Activated naive CD4-positive, alpha-beta T cell treated with anti-CD3 and anti-CD28 coated beads, Interleukin-2, amount 50 U/mL, for 24 hours (primary cell): ENCODE measurements around the gene KCNH1.
"Not testable (repeated sequence)": the region's sequence is repeated elsewhere in the genome, so short reads cannot be mapped to it uniquely, and the experiment has no call there.

ENCODE experiments used
- H3K27ac Mint-ChIP-seq: one replicate; pipeline ENCODE4 v1.8.0; 2021; ENCODE audit warnings: mild to moderate bottlenecking, mixed read lengths
- H3K27me3 Mint-ChIP-seq: one replicate; pipeline ENCODE4 v1.8.0; 2021; ENCODE audit warnings: mixed read lengths
- H3K36me3 Mint-ChIP-seq: one replicate; pipeline ENCODE4 v1.8.0; 2021; ENCODE audit warnings: mixed read lengths
- H3K4me1 Mint-ChIP-seq: one replicate; pipeline ENCODE4 v1.8.0; 2021; ENCODE audit warnings: mixed read lengths
- H3K4me3 Mint-ChIP-seq: one replicate; pipeline ENCODE4 v1.8.0; 2021; ENCODE audit warnings: mild to moderate bottlenecking, mixed read lengths
- H3K9me3 Mint-ChIP-seq: one replicate; pipeline ENCODE4 v1.8.0; 2021; ENCODE audit warnings: mixed read lengths

KCNH1 gene

DNA sequence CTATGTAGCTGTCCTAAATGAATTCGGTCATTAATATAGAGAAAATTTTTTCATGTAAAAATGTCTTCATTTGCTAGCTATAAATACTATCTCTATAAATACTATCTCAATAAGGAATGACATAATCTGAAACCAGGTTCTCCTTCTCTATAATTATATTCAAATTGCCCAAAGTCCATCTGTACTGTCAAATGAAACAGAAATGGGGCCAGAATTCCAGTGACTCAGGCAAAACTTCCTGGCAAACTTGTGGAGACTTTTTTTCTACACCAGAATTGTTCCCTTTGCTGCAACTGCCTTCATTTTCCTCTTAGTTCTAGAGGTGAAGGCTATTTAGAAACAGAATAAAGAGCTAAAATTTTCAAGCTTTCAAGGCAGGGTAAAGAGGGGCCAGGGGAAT is 152.5 kb downstream of the KCNH1 start:
- no peaks in the 10 kb centered on the region for H3K36me3 Mint-ChIP-seq
- H3K4me3 Mint-ChIP-seq: no peak overlapping the region
- H3K27ac Mint-ChIP-seq: no peak overlapping the region
- no peaks in the 10 kb centered on the region for H3K9me3 Mint-ChIP-seq
- no peaks in the 10 kb centered on the region for H3K4me1 Mint-ChIP-seq
- H3K27me3 Mint-ChIP-seq: peaks cover 2% of the 10 kb centered on the region

DNA sequence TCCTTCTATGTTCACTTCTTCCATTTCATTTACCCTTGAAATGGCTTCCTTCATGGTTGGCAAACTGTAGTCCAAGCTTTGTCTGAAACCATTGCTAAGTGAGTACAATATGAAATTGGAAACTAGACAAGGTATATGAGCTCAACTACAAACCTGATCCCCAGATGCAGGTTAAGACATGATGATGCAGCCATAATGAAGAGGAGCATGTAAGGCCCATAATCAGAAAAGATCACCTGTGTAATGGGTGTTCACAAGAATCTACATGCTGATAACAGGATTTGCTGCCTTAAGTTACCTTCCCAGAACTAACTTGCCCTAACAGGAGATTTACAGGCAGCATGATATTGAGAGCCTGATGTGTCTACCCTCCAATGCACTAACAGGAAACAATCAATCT is 153.9 kb downstream of the KCNH1 start:
- Mint-ChIP-seq H3K27me3 (peaks cover 6% of the 10 kb centered on the region), H3K36me3 (no peaks in the 10 kb centered on the region)

GRCh38 chr1:210978974-210979354 is 155.0 kb downstream of the KCNH1 start:
- H3K4me3 Mint-ChIP-seq: no peak overlapping the region

More for the DNA sequence above, 153.9 kb downstream of the KCNH1 start:
- H3K4me3 Mint-ChIP-seq: no peak overlapping the region
- H3K9me3 Mint-ChIP-seq: no peaks in the 10 kb centered on the region
- H3K27ac Mint-ChIP-seq: no peak overlapping the region
- H3K4me1 Mint-ChIP-seq: no peaks in the 10 kb centered on the region

DNA sequence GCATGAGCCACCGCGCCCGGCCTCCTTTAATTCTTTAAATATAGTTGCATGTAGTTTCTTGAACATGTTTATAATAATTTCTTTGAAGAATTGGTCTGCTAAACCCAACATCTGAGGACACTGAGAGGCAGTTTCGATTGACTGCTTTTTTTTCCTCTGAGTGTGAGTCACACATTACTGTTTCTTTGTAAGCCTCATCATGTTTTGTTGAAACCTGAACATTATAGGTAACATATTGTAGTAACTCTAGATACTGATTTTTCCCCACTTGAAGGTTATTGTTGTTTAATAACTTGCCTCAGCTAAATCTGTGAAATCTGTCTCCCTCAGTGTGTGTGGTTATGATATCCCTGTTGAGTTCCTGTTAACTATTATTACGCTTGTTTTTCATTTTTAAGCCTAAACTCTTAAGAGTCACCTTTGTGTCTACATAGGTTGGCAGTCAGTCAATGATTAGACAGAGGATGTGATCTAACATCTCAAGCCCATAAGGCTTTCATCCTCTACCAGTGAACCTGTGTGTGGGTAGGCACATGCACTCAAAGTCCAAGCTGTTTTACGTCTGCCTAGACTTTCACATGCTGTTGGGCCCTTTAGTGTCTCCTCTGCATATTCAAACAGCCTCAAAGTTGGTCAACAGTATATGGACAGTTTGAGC is 155.5 kb downstream of the KCNH1 start:
- no peaks in the 10 kb centered on the region for H3K9me3 Mint-ChIP-seq
- no peak overlapping the region for H3K4me3 Mint-ChIP-seq
- no peaks in the 10 kb centered on the region for H3K36me3 Mint-ChIP-seq
- no peak overlapping the region for H3K27ac Mint-ChIP-seq
- peaks cover 8% of the 10 kb centered on the region for H3K27me3 Mint-ChIP-seq
- no peaks in the 10 kb centered on the region for H3K4me1 Mint-ChIP-seq

More at GRCh38 chr1:210978974-210979354, 155.0 kb downstream of the KCNH1 start:
- Mint-ChIP-seq H3K9me3 (no peaks in the 10 kb centered on the region), H3K27me3 (peaks cover 8% of the 10 kb centered on the region), H3K27ac (no peak overlapping the region), H3K4me1 (no peaks in the 10 kb centered on the region), H3K36me3 (no peaks in the 10 kb centered on the region)

- Mint-ChIP-seq H3K4me1 (no peaks in the 10 kb centered on the region), H3K27ac (no peak overlapping the region), H3K4me3 (no peak overlapping the region), H3K36me3 (no peaks in the 10 kb centered on the region), H3K27me3 (peaks cover 2% of the 10 kb centered on the region), H3K9me3 (no peaks in the 10 kb centered on the region)
These were observed 182.7 kb downstream of the KCNH1 start for GRCh38 chr1:210951279-210951678.

DNA sequence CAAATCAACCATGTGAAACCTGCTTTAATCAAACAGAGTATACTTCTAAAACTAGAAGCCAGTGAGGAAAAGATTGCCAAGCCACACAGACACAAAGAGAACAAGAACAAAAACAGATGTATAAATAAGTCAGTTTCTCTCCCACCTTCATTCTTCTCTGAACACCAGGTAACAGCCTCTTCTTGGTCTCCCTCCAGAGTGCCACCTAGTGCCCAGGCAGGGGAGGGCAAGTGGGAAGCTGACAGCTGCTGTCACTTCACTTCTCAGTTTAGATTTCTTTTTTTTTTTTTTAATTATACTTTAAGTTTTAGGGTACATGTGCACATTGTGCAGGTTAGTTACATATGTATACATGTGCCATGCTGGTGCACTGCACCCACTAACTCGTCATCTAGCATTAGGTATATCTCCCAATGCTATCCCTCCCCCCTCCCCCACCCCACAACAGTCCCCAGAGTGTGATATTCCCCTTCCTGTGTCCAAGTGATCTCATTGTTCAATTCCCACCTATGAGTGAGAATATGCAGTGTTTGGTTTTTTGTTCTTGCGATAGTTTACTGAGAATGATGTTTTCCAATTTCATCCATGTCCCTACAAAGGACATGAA is 183.9 kb downstream of the KCNH1 start:
- H3K4me1 Mint-ChIP-seq, H3K27me3 Mint-ChIP-seq, H3K4me3 Mint-ChIP-seq, H3K9me3 Mint-ChIP-seq, H3K27ac Mint-ChIP-seq, H3K36me3 Mint-ChIP-seq: not testable (repeated sequence)

- H3K4me1 Mint-ChIP-seq: no peaks in the 10 kb centered on the region
- no peaks in the 10 kb centered on the region for H3K36me3 Mint-ChIP-seq
- no peak overlapping the region for H3K27ac Mint-ChIP-seq
- H3K27me3 Mint-ChIP-seq: peaks cover 2% of the 10 kb centered on the region
- no peaks in the 10 kb centered on the region for H3K9me3 Mint-ChIP-seq
- no peak overlapping the region for H3K4me3 Mint-ChIP-seq
These were observed 184.5 kb downstream of the KCNH1 start for GRCh38 chr1:210949489-210949888.

DNA sequence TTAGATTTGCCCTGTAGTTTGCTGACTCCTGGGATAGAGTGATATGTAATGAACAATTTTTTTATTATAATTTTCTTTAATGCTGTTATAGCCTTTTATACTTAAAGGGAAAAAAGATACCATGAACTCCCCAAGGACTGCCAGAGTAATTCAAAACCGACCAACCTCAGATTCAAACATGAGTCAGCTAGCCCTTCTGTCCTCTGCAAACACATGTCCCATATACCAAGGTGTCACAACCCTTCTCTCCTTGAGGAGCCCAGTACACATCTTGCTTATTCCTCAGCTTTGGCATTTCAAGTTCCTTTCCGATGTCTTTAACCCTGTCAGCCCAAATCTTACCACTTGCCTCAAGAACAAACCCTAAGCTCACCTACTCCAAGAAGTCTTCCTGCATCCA is 184.9 kb downstream of the KCNH1 start:
- no peaks in the 10 kb centered on the region for H3K4me1 Mint-ChIP-seq
- no peaks in the 10 kb centered on the region for H3K9me3 Mint-ChIP-seq
- H3K36me3 Mint-ChIP-seq: no peaks in the 10 kb centered on the region
- no peak overlapping the region for H3K27ac Mint-ChIP-seq
- H3K27me3 Mint-ChIP-seq: peaks cover 2% of the 10 kb centered on the region
- no peak overlapping the region for H3K4me3 Mint-ChIP-seq

DNA sequence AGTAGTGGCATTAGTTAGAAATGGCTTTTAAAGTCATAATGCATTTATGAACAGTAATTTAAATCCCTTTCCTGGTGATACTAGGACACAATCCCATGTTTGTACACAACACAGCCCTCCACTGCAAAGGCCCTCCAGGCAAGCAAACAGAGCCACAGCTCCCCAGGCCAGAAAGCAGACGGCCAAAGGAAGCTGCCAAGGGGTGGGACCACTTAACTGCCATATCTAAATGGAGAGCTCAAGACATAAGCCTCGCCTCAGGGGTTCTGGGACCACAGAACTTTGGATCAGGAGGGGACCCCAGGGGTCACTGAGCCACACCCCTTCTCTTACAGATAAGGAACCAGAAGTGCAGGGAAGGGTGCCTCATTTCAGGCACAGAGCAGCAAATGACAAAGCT is 189.7 kb downstream of the KCNH1 start:
- no peak overlapping the region for H3K4me3 Mint-ChIP-seq
- H3K27ac Mint-ChIP-seq: no peak overlapping the region
- peaks cover 2% of the 10 kb centered on the region for H3K27me3 Mint-ChIP-seq
- no peaks in the 10 kb centered on the region for H3K36me3 Mint-ChIP-seq
- H3K4me1 Mint-ChIP-seq: no peaks in the 10 kb centered on the region
- no peaks in the 10 kb centered on the region for H3K9me3 Mint-ChIP-seq

- no peaks in the 10 kb centered on the region for H3K36me3 Mint-ChIP-seq
- no peak overlapping the region for H3K4me3 Mint-ChIP-seq
- H3K27me3 Mint-ChIP-seq: peaks cover 2% of the 10 kb centered on the region
- H3K27ac Mint-ChIP-seq: no peak overlapping the region
- H3K9me3 Mint-ChIP-seq: no peaks in the 10 kb centered on the region
- no peaks in the 10 kb centered on the region for H3K4me1 Mint-ChIP-seq
These were observed 191.4 kb downstream of the KCNH1 start for GRCh38 chr1:210942513-210942912.

- Mint-ChIP-seq H3K27ac (no peak overlapping the region), H3K36me3 (no peaks in the 10 kb centered on the region), H3K27me3 (no peaks in the 10 kb centered on the region), H3K4me1 (no peaks in the 10 kb centered on the region), H3K9me3 (no peaks in the 10 kb centered on the region), H3K4me3 (no peak overlapping the region)
These were observed 193.8 kb downstream of the KCNH1 start for GRCh38 chr1:210940081-210940617.

GRCh38 chr1:210938416-210938925 is 195.5 kb downstream of the KCNH1 start:
- H3K27me3 Mint-ChIP-seq: peaks cover 1% of the 10 kb centered on the region
- no peaks in the 10 kb centered on the region for H3K9me3 Mint-ChIP-seq
- H3K4me3 Mint-ChIP-seq: no peak overlapping the region
- H3K4me1 Mint-ChIP-seq: no peaks in the 10 kb centered on the region
- no peak overlapping the region for H3K27ac Mint-ChIP-seq
- H3K36me3 Mint-ChIP-seq: no peaks in the 10 kb centered on the region

- Mint-ChIP-seq H3K36me3 (no peaks in the 10 kb centered on the region), H3K4me1 (no peaks in the 10 kb centered on the region), H3K9me3 (no peaks in the 10 kb centered on the region), H3K27me3 (peaks cover 1% of the 10 kb centered on the region), H3K4me3 (no peak overlapping the region), H3K27ac (no peak overlapping the region)
These were observed 196.1 kb downstream of the KCNH1 start for GRCh38 chr1:210937846-210938245.

GRCh38 chr1:210935905-210936304 is 198.0 kb downstream of the KCNH1 start:
- H3K27me3 Mint-ChIP-seq: peaks cover 3% of the 10 kb centered on the region
- peaks cover 3% of the 10 kb centered on the region for H3K9me3 Mint-ChIP-seq
- no peak overlapping the region for H3K4me3 Mint-ChIP-seq
- H3K36me3 Mint-ChIP-seq: no peaks in the 10 kb centered on the region
- no peaks in the 10 kb centered on the region for H3K4me1 Mint-ChIP-seq
- H3K27ac Mint-ChIP-seq: no peak overlapping the region

- Mint-ChIP-seq H3K27ac (no peak overlapping the region), H3K4me1 (no peaks in the 10 kb centered on the region), H3K36me3 (no peaks in the 10 kb centered on the region), H3K9me3 (peaks cover 20% of the 10 kb centered on the region), H3K4me3 (no peak overlapping the region), H3K27me3 (peaks cover 9% of the 10 kb centered on the region)
These were observed 201.8 kb downstream of the KCNH1 start for GRCh38 chr1:210932104-210932503.

GRCh38 chr1:210922666-210923065 is 211.3 kb downstream of the KCNH1 start:
- no peaks in the 10 kb centered on the region for H3K4me1 Mint-ChIP-seq
- H3K36me3 Mint-ChIP-seq: no peaks in the 10 kb centered on the region
- H3K27ac Mint-ChIP-seq: no peak overlapping the region
- no peak overlapping the region for H3K4me3 Mint-ChIP-seq
- H3K27me3 Mint-ChIP-seq: peaks cover 10% of the 10 kb centered on the region
- peaks cover 14% of the 10 kb centered on the region for H3K9me3 Mint-ChIP-seq
